HG02884 (cell line): ENCODE data around the gene IPPK.

Experiments used
- ATAC-seq: cut with Tn5 transposase; IDR thresholded peaks from one replicate; pipeline ENCODE4 v1.9.1; 2021; ENCODE audit warnings: mild to moderate bottlenecking, moderate library complexity; ENCODE audit not compliant: unreplicated experiment

The IPPK gene

DNA sequence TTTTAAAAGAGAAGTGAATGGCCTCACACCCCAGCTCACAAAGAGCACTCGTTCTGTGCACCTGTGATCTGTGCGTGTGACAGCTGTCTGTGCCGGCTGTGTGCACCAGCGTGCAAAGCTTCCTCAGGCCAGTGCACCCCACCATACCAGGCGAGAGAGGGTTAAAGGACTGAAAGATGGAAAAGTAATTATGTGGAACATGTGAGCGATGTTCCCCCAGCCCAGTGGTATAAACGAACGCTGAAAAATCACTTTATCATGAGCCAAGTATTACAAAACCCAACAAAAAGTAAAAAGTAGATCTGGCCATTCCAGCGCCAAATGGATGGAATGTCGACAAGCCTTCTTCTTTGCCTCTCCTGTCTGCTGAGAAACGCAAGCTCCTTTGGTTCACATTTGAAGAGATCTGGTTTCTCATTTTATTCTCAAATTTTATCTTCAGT, 53.7 kb downstream of the IPPK start:
- no peak for ATAC-seq

DNA sequence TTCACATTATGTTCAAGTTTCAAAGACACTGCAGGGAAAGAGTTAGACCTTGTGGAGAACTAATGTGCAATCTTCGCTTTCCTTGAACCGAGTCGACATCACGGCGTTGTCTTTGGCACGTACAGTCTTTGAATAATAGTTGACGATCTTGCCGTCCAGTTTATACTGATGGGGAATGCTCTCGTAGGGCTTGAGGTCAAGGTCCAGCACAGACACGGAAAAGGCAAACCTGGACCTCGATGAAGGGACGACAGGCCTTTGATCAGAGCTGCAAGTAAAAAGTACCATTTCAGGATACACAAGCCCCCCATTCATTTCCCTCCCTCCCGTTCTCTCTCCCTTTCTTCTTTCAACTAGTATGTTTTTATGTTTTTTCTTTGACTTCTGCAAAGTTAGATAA, 54.1 kb downstream of the IPPK start:
- no peak for ATAC-seq

DNA sequence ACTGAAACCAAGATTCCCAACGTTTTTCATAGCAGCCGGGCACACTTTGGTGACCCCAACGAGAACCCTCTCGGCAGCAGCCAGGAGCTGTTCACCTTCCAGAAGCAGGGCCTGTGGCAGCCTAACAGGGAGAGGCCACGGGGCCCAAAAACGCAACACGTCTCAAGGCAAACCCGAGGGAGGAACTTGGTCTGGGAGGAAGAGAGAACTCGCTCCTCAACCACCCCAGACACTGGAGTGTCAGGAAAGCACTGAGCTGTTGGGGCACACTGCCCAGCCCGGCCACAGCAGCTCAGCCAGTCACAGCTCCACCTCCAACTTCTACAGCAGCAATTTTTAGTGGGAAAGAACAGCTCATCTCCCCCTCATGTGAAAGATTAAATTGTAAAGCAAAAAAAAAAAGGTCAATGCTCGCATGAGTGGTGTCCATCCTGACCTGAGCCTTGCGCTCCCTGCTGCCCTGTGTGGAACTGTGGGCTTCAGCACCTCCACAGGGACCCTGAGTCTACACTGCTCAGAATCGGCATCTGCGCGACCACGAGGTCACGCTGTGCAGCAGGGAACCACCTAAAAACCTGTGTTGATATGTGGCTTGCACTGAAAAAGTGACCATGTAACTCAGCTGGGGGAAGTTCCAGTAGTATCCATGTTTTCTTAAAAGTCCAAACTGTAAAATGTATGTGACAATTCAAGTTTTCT, 55.0 kb downstream of the IPPK start:
- no peak for ATAC-seq

DNA sequence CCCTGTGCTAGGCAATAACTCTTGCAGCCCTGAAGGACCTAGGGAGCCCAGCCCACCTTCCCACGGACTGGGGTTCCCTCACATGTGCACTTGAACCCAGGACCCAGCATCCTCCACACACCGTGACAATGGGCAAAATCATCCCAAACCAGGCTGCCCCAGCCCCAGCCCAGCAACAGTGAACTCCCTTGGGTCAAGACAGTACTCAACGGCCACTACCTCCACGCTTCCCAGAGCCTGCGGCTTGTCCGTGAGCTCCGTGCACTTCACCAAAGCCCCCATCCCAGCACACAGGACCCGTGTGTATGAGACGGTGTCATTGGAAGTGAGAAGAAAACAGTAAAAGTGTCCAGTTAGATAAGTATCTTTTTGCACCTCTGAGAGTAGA, 55.8 kb downstream of the IPPK start:
- ATAC-seq, result no peak

DNA sequence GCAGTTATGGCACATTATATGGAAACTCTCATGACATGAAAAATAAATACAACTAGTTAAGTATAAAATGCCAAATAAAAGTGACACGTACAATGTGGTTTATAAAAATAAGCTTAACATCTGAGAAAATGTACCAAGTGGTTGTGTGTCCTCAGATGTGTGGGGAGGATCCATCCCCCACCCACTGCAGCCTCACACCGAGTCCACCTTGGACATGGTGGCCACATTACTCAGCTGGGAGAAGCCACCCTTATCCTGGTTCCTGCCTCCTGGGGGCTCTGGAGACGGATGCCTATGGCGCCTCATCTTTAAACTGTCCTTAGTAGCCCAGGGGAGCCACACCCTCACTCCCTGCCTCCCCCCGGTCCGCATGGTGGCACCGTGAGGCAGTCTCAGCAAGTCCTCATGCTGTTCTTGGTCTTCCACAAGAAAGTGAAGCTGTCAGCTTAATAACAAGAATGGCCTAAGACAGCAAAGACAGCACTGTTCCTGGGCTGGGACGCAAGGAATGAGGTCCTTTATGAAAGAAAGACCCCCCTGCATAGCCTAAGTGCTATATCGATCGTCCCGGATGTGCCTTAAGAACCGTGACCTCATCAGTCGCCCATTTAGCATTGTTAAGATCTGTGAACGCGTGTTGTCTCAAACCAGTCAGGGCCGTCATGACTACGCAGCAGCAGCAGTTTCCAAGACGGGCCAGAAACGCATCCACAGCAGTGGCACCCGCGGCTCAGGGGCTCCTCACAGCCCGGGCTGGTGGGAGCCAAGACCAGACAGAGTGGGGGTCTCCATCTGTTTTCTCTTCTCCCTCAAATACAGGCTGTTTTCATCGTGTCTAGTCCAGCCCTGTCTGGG, 56.4 kb downstream of the IPPK start:
- ATAC-seq, result no peak

DNA sequence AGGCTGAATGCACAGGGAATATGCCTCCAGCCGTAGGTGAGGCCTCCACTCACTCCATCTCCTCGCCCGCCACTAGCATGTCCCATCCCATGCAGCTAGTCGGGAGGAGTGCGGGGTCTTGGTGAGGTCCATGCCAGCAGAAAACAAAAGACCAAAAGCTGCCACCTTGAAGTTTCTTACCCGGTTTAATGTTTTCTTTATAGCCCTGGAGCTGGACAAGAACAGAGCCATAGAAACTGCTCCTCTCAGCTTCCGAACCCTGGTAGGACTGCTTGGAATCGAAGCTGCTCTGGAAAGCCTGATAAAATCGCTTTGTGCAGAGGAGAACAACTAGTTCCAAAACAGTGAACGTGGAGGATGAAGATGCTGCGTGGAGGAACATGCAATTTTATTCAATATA, 57.1 kb downstream of the IPPK start:
- ATAC-seq, result no peak

DNA sequence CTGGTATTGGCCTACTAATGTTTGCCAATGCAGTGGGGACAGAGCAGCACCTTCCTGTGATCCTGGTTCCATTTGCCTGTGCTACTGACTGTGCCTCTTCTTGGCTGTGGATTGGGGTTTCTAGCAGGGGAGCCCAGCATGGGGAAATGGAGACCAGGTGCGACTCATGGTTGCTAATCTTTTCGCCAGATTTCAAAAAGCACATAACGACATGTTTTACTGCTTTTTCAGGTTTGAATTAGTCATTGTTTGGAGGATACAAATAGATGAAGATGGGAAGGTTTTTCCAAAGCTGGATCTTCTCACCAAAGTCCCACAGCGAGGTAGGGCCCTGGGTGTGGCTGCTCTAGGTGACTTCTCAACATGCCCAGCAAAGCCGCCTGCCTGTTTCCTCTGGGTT, 57.6 kb downstream of the IPPK start:
- no peak for ATAC-seq

DNA sequence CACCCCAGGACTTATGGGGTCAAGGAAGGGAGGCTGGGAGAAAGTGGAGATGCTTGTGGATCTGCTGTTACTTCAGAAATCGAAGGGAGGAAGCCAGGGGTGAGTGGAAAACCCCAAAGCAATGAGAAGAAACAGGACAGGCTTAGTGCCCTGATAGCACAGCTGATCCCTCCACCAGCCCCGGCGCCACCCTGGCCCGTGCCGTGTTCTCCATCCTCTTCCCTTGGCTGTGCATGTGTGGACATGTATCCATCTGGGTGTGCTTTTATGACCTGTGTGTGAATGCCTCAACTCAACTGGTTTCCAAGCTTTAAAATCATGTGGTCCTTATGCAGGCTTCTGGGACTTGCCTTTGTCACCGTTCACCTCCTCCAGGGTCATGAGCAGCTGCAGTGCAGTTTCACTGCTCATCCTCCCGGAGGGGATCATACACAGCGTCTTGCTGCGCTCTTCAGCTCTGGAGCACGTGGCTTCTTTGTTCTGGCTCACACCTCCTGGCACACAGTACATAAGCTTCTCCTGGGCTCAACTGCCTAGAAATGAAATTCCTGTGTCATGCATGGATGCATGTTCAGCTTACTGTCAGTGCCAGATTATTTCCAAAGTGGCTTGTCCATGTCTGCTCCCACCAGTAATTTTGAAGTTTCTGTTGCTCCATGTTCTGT, 58.2 kb downstream of the IPPK start:
- no peak for ATAC-seq

DNA sequence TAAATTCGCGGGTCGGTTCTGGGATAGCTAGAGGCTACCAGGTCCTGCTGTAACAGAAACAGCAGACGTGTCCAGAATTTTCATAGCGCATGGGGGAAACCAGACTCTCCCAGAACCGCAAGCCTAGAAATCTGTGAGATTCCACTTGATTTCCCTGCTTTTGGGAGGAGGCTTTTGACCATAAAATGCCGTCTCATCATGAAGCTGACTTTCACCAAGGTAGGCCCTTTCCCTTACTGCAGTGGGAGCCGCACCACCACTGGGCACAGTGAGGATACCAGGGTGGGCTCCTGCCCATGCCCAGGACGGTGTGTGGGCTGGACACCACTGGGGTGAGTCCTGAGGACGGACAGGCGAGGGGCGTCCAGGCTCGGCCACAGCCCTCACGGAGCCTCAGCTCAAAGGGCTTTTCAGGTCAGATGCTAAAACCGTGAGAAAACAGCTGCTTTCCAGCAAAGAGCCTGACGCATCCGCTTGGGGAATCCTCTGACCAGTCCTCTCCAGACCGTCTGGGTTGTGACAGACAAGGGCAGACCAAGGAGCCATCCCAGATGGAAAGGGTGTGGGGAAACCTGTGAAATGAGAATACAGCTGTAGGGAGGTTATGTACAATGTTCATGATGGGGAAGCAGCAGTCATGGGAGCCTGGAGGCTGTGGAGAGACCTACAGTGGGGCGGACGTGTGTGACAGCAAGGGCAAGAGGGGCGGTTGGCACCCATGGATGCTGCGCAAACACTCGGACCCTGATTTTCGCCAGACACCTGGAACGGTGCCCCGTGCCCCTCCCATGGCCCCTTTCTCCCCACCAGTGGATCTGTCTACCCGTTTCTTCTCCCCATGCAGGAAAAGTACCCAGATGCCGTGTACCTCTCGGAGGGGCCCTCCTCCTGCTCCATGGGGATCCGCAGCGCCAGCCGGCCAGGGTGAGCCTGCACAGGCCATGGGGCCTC, 59.2 kb downstream of the IPPK start:
- no peak for ATAC-seq

DNA sequence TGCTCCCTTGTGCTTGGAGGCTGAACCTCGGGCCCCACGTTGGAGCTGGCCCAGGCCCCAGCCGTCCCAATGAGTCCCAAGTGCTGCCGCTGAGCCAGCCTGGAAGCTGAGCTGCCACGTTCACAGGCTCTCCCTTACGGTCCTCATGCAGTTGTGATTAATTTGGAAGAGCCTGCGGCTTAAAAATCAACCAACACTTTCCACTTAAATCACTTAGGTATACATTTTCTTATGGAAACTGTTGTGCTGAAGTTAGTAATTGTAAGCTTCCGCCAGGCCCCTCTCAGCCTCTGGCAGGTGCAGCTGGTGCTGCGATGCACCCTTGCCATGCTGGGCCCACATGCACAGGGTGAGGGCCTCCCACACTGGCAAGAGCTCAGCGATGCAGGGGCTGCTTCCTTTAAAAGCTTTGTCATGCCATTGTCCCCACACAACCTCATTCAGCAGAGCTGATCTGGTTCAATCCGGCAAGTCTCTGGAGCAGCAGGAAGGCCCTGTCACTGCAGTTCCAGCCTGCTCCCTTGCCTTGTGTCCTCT, 61.0 kb downstream of the IPPK start:
- no peak for ATAC-seq

DNA sequence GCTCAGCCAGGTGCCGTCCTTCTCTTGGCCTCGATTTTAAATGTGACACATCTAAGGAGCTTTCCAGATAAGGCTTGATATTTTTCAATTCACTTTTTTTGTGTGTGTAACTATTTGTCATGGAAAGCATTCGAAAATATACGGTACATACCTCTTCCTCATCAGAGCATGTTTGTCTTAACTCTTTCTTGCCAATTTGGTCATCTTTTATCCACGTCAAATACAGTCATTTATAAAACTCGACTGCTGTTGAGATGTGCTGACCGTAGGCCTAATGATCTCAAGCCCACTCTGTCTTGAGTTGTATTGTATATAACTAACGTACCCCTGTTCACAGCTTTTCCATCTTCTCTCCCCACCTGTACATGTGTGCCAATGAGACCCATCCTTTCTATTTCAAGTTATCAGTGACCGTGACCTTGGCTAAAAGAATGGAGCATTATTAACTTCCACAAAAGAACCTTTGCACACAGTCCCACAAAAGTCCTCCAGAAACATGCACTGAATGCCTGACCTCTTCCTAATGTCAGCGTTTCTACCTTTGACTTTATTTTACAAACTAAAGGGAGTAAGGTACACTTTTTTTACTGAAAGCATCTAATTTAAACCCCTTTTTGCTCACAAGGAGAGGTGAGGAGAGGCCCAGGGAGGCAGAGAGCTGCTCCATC, 61.6 kb downstream of the IPPK start:
- ATAC-seq, result no peak

DNA sequence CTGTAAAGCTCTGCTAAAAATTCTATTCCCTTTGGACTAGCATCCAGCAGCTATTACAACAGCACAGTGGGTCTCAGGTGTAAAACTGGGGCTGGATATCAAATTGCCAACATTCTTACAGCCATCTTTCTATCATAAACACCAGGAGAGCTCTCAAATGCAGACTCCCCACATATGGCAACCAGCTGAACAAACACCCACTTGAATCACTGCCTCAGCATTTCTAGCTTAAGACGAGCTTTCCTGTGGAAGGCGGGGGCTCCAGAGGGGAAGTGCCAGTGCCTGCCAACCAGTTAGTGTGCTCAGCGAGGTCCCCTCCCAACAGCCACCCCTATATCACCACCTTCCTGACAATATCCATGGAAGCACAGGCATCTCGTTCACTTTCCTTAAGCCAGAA, 62.2 kb downstream of the IPPK start:
- no peak for ATAC-seq

DNA sequence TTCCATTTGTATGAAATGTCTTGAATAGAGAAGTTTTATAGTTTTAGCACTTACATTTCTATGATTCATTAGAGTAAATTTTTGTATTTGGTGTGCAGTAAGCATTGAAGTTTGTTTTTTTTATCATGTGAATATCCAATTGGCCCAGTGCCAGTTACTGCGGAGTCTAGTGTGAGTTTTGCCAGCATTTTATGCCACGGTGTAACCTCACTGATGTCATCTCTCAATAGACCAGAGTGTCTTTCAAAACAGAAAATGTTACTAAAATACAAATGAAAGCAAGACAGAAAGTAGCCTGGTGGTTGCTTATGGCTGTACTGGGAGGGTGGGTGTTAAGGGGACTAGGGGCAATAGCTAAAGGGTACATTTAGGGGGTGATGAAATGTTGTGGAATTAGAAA, 62.8 kb downstream of the IPPK start:
- ATAC-seq, result no peak

DNA sequence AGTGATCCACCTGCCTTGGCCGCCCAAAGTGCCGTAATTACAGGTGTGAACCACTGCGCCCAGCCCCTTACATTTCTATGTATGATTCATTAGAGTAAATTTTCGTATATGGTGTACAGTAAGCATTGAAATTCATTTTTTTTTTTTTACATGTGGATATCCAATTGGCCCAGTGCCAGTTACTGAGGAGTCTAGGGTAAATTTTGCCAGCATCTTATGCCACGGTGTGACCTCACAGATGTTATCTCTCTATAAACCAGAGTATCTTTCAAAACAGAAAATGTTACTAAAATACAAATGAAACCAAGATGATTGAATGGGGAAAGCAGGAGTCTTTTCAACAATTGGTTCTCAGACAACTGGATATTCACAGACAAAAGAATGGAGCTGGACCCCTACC, 64.7 kb downstream of the IPPK start:
- no peak for ATAC-seq

DNA sequence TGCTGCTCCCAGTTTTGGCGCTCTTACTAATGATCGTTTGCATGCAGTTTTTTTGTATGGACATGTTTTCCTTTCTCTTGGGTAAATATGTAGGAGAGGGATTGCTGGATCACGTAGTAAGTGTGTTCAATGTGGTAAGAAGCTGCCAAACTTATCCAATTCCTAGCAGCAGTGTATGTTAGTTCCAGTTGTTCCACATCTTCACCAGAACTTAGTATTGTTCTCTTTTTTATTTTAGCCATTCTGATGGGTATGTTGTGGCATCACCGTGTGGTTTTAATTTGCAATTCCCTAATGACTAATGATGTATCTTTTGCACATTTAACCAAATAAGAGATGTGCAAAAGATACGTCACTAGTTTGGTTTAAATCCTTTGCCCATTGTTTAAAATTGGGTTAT, 65.9 kb downstream of the IPPK start:
- ATAC-seq, result no peak

DNA sequence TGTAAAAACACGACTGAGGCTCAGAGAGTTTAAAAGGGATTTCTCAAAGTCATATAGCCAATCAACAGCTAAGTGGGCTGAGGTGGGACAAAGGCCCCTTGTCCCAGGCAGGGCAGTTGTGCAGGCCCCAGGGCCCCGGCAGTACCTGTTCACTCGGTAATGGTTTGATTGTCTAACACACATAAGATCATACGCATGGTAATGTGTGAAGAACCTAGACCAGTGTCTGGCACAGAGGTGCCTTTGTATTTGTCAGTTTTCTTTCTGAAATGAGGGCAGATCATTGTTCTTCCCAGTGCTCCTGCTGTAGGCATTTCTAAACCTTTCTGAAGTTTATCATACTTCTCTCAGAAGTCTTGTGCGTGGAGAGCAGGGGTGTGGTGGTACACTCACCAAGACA, 66.8 kb downstream of the IPPK start:
- no peak for ATAC-seq

DNA sequence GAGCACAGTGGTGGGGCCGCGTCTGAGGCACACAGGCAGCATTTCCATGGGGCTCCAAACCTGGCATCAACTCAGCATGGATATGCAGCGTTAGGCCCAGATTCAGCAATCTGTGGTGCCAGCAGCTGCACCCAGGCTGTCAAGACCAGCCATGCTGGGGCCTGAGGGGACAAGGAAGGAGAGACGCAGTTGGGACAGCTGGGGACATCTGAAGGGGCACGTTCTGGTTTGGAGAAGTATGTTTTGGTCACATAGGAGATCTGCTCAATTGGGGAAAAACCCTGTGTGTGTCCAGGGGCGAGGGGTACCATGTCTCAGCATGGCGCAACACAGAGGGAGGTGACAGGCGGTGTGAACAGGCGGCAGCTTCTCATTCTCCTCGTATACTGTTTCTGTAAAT, 67.5 kb downstream of the IPPK start:
- ATAC-seq, result no peak

DNA sequence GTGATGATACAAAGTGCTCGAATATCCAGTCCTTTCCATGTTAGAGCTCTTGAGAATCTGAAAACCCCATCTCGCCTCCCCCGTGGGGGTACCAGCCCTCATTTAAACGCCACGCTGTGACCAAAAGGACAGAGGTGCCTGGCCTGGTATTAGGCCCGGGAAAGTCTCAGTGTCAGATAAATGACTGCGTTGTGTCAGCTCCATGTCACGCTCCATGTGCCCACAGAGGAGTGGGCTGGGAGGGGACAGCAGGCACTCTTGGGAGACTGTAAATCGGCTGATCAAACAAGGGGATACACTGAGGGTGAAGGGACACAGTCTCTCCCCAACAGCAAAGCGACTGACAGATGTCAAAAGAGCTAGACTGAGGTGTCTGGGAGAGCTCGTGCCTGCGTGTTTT, 68.5 kb downstream of the IPPK start:
- no peak for ATAC-seq

DNA sequence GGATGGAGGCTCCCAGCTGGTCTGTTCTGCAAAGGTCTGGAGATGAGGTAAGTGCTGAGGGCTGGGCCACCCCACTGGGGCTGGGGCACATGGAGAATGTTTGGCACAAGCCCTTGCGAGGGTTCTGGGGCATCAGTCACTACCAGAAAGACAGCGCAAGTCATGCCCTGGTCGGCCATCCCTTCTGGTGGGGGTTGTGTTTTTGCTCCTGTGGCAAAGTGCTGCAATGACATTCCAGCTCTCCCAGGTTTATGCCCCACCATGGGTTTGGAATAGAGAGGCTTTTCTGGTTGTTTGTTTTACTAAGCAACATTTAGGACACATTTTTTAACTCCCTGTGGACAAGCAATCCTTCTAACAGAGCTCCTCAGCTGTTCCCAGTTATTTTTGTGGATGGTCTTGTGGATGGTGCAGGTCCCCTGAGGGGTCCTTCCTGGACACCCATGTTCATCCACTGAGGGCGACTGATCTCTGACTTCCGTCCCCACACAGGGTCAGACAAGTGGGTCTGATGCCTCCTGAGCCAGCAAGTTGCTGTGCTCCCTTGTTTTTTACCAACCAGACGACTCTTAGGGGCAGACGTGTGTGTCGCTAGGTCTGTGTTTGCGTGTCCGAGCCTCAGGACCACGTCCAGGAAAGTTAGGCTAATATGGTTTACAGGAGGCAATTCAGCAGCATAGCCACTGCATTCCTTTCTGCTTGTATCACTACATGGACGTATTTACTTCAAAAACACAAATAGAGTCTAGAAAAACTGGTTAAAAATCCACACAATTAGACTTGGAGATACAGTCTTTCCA, 69.3 kb downstream of the IPPK start:
- ATAC-seq, result no peak
